ENCODE results near the gene NNT.

- TF ChIP-seq, protein P1, sequence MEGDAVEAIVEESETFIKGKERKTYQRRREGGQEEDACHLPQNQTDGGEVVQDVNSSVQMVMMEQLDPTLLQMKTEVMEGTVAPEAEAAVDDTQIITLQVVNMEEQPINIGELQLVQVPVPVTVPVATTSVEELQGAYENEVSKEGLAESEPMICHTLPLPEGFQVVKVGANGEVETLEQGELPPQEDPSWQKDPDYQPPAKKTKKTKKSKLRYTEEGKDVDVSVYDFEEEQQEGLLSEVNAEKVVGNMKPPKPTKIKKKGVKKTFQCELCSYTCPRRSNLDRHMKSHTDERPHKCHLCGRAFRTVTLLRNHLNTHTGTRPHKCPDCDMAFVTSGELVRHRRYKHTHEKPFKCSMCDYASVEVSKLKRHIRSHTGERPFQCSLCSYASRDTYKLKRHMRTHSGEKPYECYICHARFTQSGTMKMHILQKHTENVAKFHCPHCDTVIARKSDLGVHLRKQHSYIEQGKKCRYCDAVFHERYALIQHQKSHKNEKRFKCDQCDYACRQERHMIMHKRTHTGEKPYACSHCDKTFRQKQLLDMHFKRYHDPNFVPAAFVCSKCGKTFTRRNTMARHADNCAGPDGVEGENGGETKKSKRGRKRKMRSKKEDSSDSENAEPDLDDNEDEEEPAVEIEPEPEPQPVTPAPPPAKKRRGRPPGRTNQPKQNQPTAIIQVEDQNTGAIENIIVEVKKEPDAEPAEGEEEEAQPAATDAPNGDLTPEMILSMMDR (conservative IDR thresholded peaks at IDR 0.05; ENCODE audit: low read depth, low read length), result no peak
- no peak for TF ChIP-seq EZH2 (IDR thresholded peaks at IDR 0.05; ENCODE audit: borderline replicate concordance, low read depth, low read length, poor library complexity, severe bottlenecking)
Measured at GRCh38 chr5:43602461-43603343, at the start of gene NNT.

Measured in A673 (cell line).